ENCODE results near the gene RPH3AL. TPM values are rescaled to one million over a fixed set of nuclear protein-coding genes. Genes with fewer than 3 reads are reported as not detected.
"Not testable (repeated sequence)": the region's sequence is repeated elsewhere in the genome, so short reads cannot be mapped to it uniquely, and the experiment has no call there.

RPH3AL gene
- total and polyA plus RNA-seq, 2 experiments from 2014 or later, result 13.8 to 39.0 TPM

DNA sequence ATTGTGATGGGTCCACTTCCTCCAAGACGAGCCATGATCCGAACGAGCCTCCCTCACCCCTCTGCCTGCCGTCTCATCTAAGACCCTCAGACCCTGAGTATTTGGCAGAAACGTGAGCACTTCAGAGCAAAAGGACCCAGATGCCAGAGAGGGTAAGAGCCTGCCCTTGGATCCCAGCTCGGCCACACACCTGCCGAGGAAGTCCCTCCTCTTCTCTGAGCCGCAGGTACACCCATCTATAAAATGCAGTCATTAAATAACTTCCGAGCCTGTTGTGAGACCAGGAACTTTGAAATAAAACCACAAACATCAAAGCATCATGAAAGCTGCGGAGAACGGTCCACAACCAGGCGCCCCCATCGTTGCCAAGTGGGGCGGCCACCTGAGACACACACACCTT is 106.4 kb downstream of the RPH3AL start:
- no peaks in the 10 kb centered on the region for H3K9me3 ChIP-seq (ENCODE audit: low read depth)
- no peak for DNase-seq (ENCODE audit: low read depth in 1 of 2, low spot score in 1 of 2)
- H3K36me3 ChIP-seq, result no peaks in the 10 kb centered on the region
- no peak overlapping the region for H3K27ac ChIP-seq
- no peaks in the 10 kb centered on the region for H3K27me3 ChIP-seq
- no peak overlapping the region for H3K4me3 ChIP-seq
- TF ChIP-seq, protein P1, sequence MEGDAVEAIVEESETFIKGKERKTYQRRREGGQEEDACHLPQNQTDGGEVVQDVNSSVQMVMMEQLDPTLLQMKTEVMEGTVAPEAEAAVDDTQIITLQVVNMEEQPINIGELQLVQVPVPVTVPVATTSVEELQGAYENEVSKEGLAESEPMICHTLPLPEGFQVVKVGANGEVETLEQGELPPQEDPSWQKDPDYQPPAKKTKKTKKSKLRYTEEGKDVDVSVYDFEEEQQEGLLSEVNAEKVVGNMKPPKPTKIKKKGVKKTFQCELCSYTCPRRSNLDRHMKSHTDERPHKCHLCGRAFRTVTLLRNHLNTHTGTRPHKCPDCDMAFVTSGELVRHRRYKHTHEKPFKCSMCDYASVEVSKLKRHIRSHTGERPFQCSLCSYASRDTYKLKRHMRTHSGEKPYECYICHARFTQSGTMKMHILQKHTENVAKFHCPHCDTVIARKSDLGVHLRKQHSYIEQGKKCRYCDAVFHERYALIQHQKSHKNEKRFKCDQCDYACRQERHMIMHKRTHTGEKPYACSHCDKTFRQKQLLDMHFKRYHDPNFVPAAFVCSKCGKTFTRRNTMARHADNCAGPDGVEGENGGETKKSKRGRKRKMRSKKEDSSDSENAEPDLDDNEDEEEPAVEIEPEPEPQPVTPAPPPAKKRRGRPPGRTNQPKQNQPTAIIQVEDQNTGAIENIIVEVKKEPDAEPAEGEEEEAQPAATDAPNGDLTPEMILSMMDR (IDR thresholded peaks at IDR 0.05; ENCODE audit: low read depth, low read length), result no peak
- no peaks in the 10 kb centered on the region for H3K4me1 ChIP-seq (ENCODE audit: low read depth)

GRCh38 chr17:245611-246010 is 107.0 kb downstream of the RPH3AL start:
- Histone ChIP-seq H3K4me1 (ENCODE audit: low read depth) (no peaks in the 10 kb centered on the region), H3K27me3 (no peaks in the 10 kb centered on the region), H3K9me3 (ENCODE audit: low read depth) (no peaks in the 10 kb centered on the region), H3K27ac (no peak overlapping the region), H3K4me3 (no peak overlapping the region), H3K36me3 (no peaks in the 10 kb centered on the region)
- TF ChIP-seq, protein P1 (IDR thresholded peaks at IDR 0.05; ENCODE audit: low read depth, low read length), result no peak
- DNase-seq (ENCODE audit: low read depth in 1 of 2, low spot score in 1 of 2), result no peak

DNA sequence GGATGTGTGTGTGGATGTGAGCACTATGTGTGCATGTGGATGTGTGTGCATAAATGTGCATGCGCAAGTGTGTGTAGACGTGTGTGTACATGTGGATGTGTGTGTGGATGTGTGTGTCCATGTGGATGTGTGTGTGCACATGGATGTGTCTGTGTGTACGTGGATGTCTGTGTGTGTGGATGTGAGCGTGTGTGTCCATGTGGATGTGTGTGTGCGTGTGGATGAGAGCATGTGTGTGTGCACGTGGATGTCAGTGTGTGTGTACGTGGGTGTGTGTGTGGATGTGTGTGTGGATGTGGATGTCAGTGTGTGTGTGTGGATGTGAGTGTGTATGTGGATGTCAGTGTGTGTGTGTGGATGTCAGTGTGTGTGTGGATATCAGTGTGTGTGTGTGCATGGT is 107.6 kb downstream of the RPH3AL start:
- H3K9me3 ChIP-seq (ENCODE audit: low read depth), result no peaks in the 10 kb centered on the region
- no peak for DNase-seq (ENCODE audit: low read depth in 1 of 2, low spot score in 1 of 2)
- H3K36me3 ChIP-seq, result no peaks in the 10 kb centered on the region
- no peak overlapping the region for H3K4me3 ChIP-seq
- TF ChIP-seq, protein P1 (IDR thresholded peaks at IDR 0.05; ENCODE audit: low read depth, low read length), result no peak
- H3K27ac ChIP-seq, result no peak overlapping the region
- H3K4me1 ChIP-seq (ENCODE audit: low read depth), result no peaks in the 10 kb centered on the region
- H3K27me3 ChIP-seq, result no peaks in the 10 kb centered on the region

- H3K9me3 ChIP-seq (ENCODE audit: low read depth); H3K27ac ChIP-seq; H3K27me3 ChIP-seq; H3K4me1 ChIP-seq (ENCODE audit: low read depth); DNase-seq (ENCODE audit: low read depth in 1 of 2, low spot score in 1 of 2); H3K36me3 ChIP-seq; H3K4me3 ChIP-seq: not testable (repeated sequence)
These were observed 108.7 kb downstream of the RPH3AL start for GRCh38 chr17:243924-244323.

GRCh38 chr17:238964-239259 is 113.7 kb downstream of the RPH3AL start:
- H3K36me3 ChIP-seq, result no peaks in the 10 kb centered on the region
- DNase-seq (ENCODE audit: low read depth in 1 of 2, low spot score in 1 of 2), result no peak

DNA sequence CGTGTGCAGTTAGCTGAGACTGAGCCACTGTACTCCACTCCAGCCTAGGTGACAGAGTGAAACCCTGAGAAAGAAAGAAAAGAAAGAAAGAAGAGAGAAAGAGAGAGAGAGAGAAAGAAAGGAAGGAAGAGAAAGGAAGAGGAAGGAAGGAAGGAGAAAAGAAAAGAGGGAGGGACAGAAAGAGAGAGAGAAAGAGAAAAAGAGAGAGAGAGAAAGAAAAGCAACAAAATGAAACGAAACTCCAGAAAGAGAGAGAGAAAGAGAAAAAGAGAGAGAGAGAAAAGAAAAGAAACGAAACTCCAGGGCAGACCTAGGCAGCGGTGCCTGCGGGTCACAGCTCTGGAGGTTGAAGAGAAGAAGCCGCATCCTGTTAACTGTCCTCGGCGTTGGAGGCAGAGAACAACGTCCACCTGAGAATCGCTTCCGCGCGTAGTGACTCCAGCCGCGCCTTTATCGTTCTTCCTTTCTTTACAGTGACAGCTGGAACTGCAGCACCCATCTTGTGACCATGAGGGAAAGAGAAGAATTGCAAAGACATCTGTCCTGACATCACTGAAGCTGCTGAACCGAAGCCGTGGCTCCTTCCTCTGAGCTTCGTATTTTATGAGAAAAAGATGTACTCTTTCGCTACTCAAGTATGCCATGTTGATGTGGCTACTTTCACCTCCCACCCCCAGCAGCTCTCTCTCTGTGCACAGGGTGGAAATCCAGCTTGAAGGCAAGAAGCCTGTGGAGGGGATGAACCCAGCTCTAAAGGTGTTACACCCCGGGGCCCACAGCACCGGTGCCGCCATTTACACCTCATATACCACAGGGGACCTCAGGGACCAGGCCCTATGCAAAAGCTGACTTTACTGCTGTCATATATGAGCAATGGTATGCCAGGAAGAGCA is 114.3 kb downstream of the RPH3AL start:
- no peak for DNase-seq (ENCODE audit: low read depth in 1 of 2, low spot score in 1 of 2)
- H3K36me3 ChIP-seq, result no peaks in the 10 kb centered on the region
- H3K4me3 ChIP-seq, result no peak overlapping the region
- no peaks in the 10 kb centered on the region for H3K9me3 ChIP-seq (ENCODE audit: low read depth)
- H3K4me1 ChIP-seq (ENCODE audit: low read depth), result no peaks in the 10 kb centered on the region
- no peak overlapping the region for H3K27ac ChIP-seq
- H3K27me3 ChIP-seq, result no peaks in the 10 kb centered on the region
- TF ChIP-seq, protein P1 (IDR thresholded peaks at IDR 0.05; ENCODE audit: low read depth, low read length), result no peak

More at GRCh38 chr17:238964-239259, 113.7 kb downstream of the RPH3AL start:
- no peak overlapping the region for H3K4me3 ChIP-seq
- no peak overlapping the region for H3K27ac ChIP-seq
- no peaks in the 10 kb centered on the region for H3K9me3 ChIP-seq (ENCODE audit: low read depth)
- TF ChIP-seq, protein P1 (IDR thresholded peaks at IDR 0.05; ENCODE audit: low read depth, low read length), result no peak
- no peaks in the 10 kb centered on the region for H3K27me3 ChIP-seq
- no peaks in the 10 kb centered on the region for H3K4me1 ChIP-seq (ENCODE audit: low read depth)
